GM21381 (cell line): ENCODE results near the gene PHKG2.
"Not testable (repeated sequence)": the region's sequence is repeated elsewhere in the genome, so short reads cannot be mapped to it uniquely, and the experiment has no call there.

Source experiments
- ATAC-seq: cut with Tn5 transposase; IDR thresholded peaks from one replicate; pipeline ENCODE4 v1.9.1; 2021; ENCODE audit warnings: mild to moderate bottlenecking, moderate library complexity; ENCODE audit not compliant: unreplicated experiment

The PHKG2 gene

GRCh38 chr16:30747799-30748633 is at the start of gene PHKG2:
TSS of gene PHKG2 (plus strand) at chr16:30748425. CDS start at chr16:30748821, 396 bp downstream.
- ATAC-seq, result peak; percentile 93

- peak; percentile 32 for ATAC-seq
These were observed 49.2 kb upstream of the PHKG2 start, which contains the start of gene SRCAP for GRCh38 chr16:30698816-30699614. TSS of gene SRCAP (plus strand) at chr16:30699171. CDS start at chr16:30700825, 1,654 bp downstream.

- ATAC-seq, result no peak
These were observed 48.6 kb upstream of the PHKG2 start for GRCh38 chr16:30699615-30700099.

- no peak for ATAC-seq
These were observed 47.7 kb upstream of the PHKG2 start for GRCh38 chr16:30700491-30700890.

- no peak for ATAC-seq
These were observed 47.3 kb upstream of the PHKG2 start for GRCh38 chr16:30700971-30701370.

GRCh38 chr16:30703071-30703470 is 45.2 kb upstream of the PHKG2 start:
- not testable (repeated sequence) for ATAC-seq

GRCh38 chr16:30703971-30704370 is 44.3 kb upstream of the PHKG2 start:
- ATAC-seq, result no peak

- ATAC-seq, result no peak
These were observed 42.2 kb upstream of the PHKG2 start for GRCh38 chr16:30706046-30706445.

- ATAC-seq, result no peak
These were observed 37.3 kb upstream of the PHKG2 start for GRCh38 chr16:30710971-30711370.

- ATAC-seq, result no peak
These were observed 36.5 kb upstream of the PHKG2 start for GRCh38 chr16:30711712-30712111.

GRCh38 chr16:30715750-30716445 is 32.3 kb upstream of the PHKG2 start:
- ATAC-seq, result no peak

- ATAC-seq, result no peak
These were observed 28.1 kb upstream of the PHKG2 start for GRCh38 chr16:30720086-30720485.

GRCh38 chr16:30720694-30721093 is 27.5 kb upstream of the PHKG2 start:
- no peak for ATAC-seq

- no peak for ATAC-seq
These were observed 27.1 kb upstream of the PHKG2 start for GRCh38 chr16:30721167-30721566.

GRCh38 chr16:30721606-30722005 is 26.6 kb upstream of the PHKG2 start:
- ATAC-seq, result no peak

GRCh38 chr16:30722443-30722842 is 25.8 kb upstream of the PHKG2 start:
- no peak for ATAC-seq

GRCh38 chr16:30722916-30723315 is 25.3 kb upstream of the PHKG2 start:
- no peak for ATAC-seq

GRCh38 chr16:30723725-30724355 is 24.4 kb upstream of the PHKG2 start:
- no peak for ATAC-seq

- no peak for ATAC-seq
These were observed 23.4 kb upstream of the PHKG2 start for GRCh38 chr16:30724641-30725417.

- no peak for ATAC-seq
These were observed 22.8 kb upstream of the PHKG2 start for GRCh38 chr16:30725418-30725792.
